ENCODE measurements around the gene COX8A. TPM values are rescaled to one million over a fixed set of nuclear protein-coding genes. Genes with fewer than 3 reads are reported as not detected.

Gene COX8A
- polyA plus RNA-seq, 2 of the 4 experiments (the other 2 are of a cell fraction) = 312 to 794 TPM

DNA sequence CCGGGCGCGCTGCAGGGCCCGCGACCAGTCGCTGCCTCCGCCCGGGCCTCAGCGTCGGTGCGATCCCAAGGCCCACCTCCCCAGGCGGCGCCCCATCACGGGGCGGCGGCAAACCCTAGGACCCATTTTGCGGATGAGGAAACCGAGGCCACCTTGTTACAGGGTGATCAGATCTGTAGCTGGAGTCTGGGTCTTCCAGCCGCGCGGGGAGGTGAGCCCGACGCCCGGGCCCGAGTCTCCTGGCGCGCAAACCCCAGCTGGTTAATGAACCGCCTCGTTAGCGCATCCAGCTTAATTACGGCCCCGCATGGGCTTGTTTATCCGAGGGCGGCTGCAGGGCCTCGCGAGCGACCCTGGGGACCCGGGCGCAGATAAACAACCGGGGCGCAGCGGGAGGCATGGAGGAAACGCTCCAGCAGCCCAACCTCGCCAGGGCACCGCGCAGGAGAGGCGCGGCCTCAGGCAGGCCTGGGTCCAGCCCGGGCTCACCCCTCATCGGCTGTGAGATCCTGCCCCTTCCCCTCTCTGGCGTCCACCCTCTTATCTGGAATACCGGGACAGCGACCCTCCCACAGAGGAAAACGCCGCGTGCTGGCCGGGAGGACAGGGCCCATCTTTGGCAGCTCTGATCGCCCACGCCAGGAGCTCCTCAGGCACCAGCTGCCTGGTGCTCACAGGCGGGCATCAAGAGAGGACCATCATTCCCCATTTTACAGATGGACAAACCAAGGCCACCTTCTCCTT, 26.5 kb downstream of the COX8A start:
- Histone ChIP-seq H3K27ac (no peak overlapping the region), H3K4me2 (no peak overlapping the region), H3K4me1 (peaks cover 21% of the 10 kb centered on the region), H3K9me3 (no peaks in the 10 kb centered on the region), H3K4me3 (no peak overlapping the region)
- WGBS (ENCODE audit: missing lambda C conversion rate) = 94% methylated on average over 60 of the region's 60 CpGs
- TF ChIP-seq, protein P1, sequence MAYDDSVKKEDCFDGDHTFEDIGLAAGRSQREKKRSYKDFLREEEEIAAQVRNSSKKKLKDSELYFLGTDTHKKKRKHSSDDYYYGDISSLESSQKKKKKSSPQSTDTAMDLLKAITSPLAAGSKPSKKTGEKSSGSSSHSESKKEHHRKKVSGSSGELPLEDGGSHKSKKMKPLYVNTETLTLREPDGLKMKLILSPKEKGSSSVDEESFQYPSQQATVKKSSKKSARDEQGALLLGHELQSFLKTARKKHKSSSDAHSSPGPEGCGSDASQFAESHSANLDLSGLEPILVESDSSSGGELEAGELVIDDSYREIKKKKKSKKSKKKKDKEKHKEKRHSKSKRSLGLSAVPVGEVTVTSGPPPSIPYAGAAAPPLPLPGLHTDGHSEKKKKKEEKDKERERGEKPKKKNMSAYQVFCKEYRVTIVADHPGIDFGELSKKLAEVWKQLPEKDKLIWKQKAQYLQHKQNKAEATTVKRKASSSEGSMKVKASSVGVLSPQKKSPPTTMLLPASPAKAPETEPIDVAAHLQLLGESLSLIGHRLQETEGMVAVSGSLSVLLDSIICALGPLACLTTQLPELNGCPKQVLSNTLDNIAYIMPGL (CRISPR knock-in tag; IDR thresholded peaks at IDR 0.05; ENCODE audit: borderline replicate concordance) = no peak
- no peak for TF ChIP-seq RAD21 (conservative IDR thresholded peaks at IDR 0.05 in 1 of 2, IDR thresholded peaks at IDR 0.05 in 1 of 2)
- no peak for TF ChIP-seq EP300 (IDR thresholded peaks at IDR 0.05)
- TF ChIP-seq HOXA7 (CRISPR knock-in tag; IDR thresholded peaks at IDR 0.05) = no peak
- TF ChIP-seq, protein P2, sequence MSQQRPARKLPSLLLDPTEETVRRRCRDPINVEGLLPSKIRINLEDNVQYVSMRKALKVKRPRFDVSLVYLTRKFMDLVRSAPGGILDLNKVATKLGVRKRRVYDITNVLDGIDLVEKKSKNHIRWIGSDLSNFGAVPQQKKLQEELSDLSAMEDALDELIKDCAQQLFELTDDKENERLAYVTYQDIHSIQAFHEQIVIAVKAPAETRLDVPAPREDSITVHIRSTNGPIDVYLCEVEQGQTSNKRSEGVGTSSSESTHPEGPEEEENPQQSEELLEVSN (IDR thresholded peaks at IDR 0.05; ENCODE audit: borderline replicate concordance, low read depth) = no peak
- TF ChIP-seq JUNB (IDR thresholded peaks at IDR 0.05) = no peak
- TF ChIP-seq RNF2 (IDR thresholded peaks at IDR 0.05; ENCODE audit: borderline replicate concordance, low read depth) = no peak
- TF ChIP-seq ZNF302 (CRISPR knock-in tag; IDR thresholded peaks at IDR 0.05) = no peak
- TF ChIP-seq FOSB (CRISPR knock-in tag; IDR thresholded peaks at IDR 0.05) = no peak
- TF ChIP-seq KDM1A (IDR thresholded peaks at IDR 0.05; ENCODE audit: low read depth) = no peak; the same call in 1 of the 2 replicates
- no peak for TF ChIP-seq FOXS1 (CRISPR knock-in tag; IDR thresholded peaks at IDR 0.05)
- TF ChIP-seq, protein P3, sequence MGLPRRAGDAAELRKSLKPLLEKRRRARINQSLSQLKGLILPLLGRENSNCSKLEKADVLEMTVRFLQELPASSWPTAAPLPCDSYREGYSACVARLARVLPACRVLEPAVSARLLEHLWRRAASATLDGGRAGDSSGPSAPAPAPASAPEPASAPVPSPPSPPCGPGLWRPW (IDR thresholded peaks at IDR 0.05) = no peak
- TF ChIP-seq, protein P4, sequence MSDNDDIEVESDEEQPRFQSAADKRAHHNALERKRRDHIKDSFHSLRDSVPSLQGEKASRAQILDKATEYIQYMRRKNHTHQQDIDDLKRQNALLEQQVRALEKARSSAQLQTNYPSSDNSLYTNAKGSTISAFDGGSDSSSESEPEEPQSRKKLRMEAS (IDR thresholded peaks at IDR 0.05) = no peak
- TF ChIP-seq ZSCAN20 (CRISPR knock-in tag; IDR thresholded peaks at IDR 0.05) = no peak
- no peak for TF ChIP-seq RFX5 (IDR thresholded peaks at IDR 0.05)
- DNase-seq (ENCODE audit: low read depth in 1 of 2, low spot score in 1 of 2) (no peak), FAIRE-seq (no peak), ATAC-seq (no peak)
- ChIA-PET POLR2A (no interaction called here), CTCF (interaction anchor here (0.6 to 3.9 kb wide), 19 partner anchors 10 to 233 kb away, joined by 3 to 46 read pairs (median 3); no protein-coding TSS in a partner anchor)

DNA sequence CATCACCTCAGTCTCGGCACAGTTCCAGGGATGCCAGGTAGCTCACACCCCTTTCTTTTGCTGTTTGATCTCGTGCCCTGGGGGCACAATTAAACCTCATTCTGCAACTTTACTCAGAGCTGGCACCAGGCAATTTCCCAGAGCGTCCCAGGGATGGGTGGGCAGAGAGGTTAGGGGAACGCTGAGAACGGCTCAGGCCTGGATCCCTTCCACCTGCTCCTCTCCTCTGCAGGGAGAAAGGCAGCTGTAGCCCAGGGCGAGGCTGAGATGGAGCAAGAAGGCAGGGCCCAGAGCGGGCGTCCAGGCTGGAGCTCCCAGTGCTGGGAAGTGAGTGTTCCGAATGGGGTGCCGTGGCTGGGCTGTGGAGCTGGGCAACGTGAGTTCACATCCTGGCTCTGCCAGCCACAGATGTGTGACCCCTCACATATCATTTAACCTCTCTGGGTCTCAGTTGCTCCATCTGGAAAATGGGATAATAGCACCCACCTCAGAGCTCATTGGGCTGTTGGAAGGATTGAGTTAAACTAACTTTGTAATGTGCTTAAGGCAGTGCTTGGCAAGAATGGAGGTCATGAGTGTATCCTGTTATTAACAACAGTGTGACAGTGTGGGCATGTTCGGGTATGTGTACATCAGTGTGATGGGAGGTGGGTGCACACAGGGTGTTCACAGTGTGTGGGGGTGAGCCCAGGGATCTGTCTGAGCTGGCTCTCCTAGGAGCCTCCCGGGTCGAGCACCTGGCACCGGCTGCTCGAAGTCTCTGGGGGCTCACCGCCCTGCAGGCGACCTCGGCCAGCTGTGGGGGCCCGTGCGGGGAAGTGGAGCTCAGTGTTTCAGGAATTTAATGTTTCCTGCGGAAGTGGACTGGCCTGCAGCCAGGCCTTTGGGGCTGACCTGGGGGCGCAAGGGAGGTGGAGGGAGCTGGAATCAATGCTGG, 27.3 kb downstream of the COX8A start:
- Histone ChIP-seq H3K27ac (no peak overlapping the region), H3K4me3 (no peak overlapping the region), H3K4me2 (no peak overlapping the region), H3K4me1 (peaks cover 29% of the 10 kb centered on the region), H3K9me3 (no peaks in the 10 kb centered on the region)
- no peak for DNase-seq (ENCODE audit: low read depth in 1 of 2, low spot score in 1 of 2)
- FAIRE-seq = no peak
- no peak for ATAC-seq
- TF ChIP-seq KDM1A (IDR thresholded peaks at IDR 0.05; ENCODE audit: low read depth) (peak; percentile 85; the same call in 1 of the 2 replicates), ESRRA (IDR thresholded peaks at IDR 0.05; ENCODE audit: borderline replicate concordance, low read length) (0 out of 2 replicates have a peak, but pooled peaks have one; percentile 36), POLR2AphosphoS2 (conservative IDR thresholded peaks at IDR 0.05; ENCODE audit: low read length) (no peak)
- ChIA-PET POLR2A (interaction anchor here (0.9 kb wide), 1 partner anchor 27 kb away, joined by 3 read pairs; the partner anchor contains the start of gene COX8A), CTCF (interaction anchor here (0.6 to 3.9 kb wide), 16 partner anchors 11 to 234 kb away, joined by 3 to 46 read pairs (median 4); no protein-coding TSS in a partner anchor)
- 76% methylated on average over 13 of the region's 23 CpGs for WGBS (ENCODE audit: missing lambda C conversion rate)
